ENCODE results near the gene C10orf105. TPM values are rescaled to one million over a fixed set of nuclear protein-coding genes. Genes with fewer than 3 reads are reported as not detected.

Gene C10orf105
- polyA plus RNA-seq, 1 of the 3 experiments (the other 2 are of a cell fraction): not detected

- Histone ChIP-seq H3K27me3 (ENCODE audit: insufficient read depth) (peaks cover 19% of the 10 kb centered on the region; the same call in 1 of the 2 replicates), H3K27ac (ENCODE audit: low read depth in 2 of 2, low read length in 1 of 2) (no peak overlapping the region), H3K9ac (no peak overlapping the region), H4K20me1 (ENCODE audit: insufficient read depth) (no peaks in the 10 kb centered on the region), H3K4me1 (ENCODE audit: control insufficient read depth in 1 of 2, insufficient read depth in 2 of 2, low read depth in 1 of 2, low read length in 1 of 2) (peaks cover 0 to 4% of the 10 kb centered on the region in 2 experiments; a peak in 1 of 4 replicates), H3K79me2 (ENCODE audit: insufficient read depth) (no peaks in the 10 kb centered on the region), H3K4me3 (ENCODE audit: low read depth in 2 of 2, low read length in 1 of 2) (no peak overlapping the region), H3F3A (replicated peaks; ENCODE audit: insufficient read depth) (no peaks in the 10 kb centered on the region), H3K36me3 (replicated peaks in 1 of 2; ENCODE audit: control insufficient read depth in 1 of 2, insufficient read depth in 2 of 2, low read length in 1 of 2) (no peaks in the 10 kb centered on the region), H3K9me2 (no peaks in the 10 kb centered on the region), H2AFZ (ENCODE audit: low read depth) (no peak overlapping the region), H3K4me2 (no peak overlapping the region), H3K9me3 (no peaks in the 10 kb centered on the region)
- WGBS (ENCODE audit: low lambda C conversion rate): 50% methylated on average over 9 of the region's 14 CpGs
- CTCF ChIA-PET: interaction anchor here (0.6 to 8.7 kb wide), 65 partner anchors 11 to 1339 kb away, joined by 3 to 195 read pairs (median 4); partner anchors contain the start of genes C10orf105, CDH23, SLC29A3 and VSIR
- POLR2A ChIA-PET: interaction anchor here (1.5 kb wide), 1 partner anchor 376 kb away, joined by 3 read pairs; the partner anchor contains the start of gene SLC29A3
- TF ChIP-seq RFX5 (IDR thresholded peaks at IDR 0.05; ENCODE audit: low read length) (no peak), EZH2phosphoT487 (IDR thresholded peaks at IDR 0.05; ENCODE audit: borderline replicate concordance, low read depth) (no peak), MXI1 (IDR thresholded peaks at IDR 0.05; ENCODE audit: low read depth, low read length) (no peak), PBX3 (IDR thresholded peaks at IDR 0.05) (no peak), MAX (IDR thresholded peaks at IDR 0.05; ENCODE audit: low read depth) (no peak), GABPA (IDR thresholded peaks at IDR 0.05; ENCODE audit: low read depth) (no peak), CHD2 (IDR thresholded peaks at IDR 0.05; ENCODE audit: low read length, partially characterized antibody) (no peak), ELF1 (IDR thresholded peaks at IDR 0.05) (no peak), EP300 (IDR thresholded peaks at IDR 0.05; ENCODE audit: borderline replicate concordance in 1 of 2, low read depth in 1 of 2, low read length in 1 of 2) (no peak), FOXJ3 (CRISPR knock-in tag; IDR thresholded peaks at IDR 0.05) (no peak), YY1 (IDR thresholded peaks at IDR 0.05; ENCODE audit: low read depth) (no peak), RCOR1 (IDR thresholded peaks at IDR 0.05; ENCODE audit: low read length) (no peak), POLR2AphosphoS5 (IDR thresholded peaks at IDR 0.05; ENCODE audit: low read depth, low read length) (no peak)
- TF ChIP-seq, protein P1, sequence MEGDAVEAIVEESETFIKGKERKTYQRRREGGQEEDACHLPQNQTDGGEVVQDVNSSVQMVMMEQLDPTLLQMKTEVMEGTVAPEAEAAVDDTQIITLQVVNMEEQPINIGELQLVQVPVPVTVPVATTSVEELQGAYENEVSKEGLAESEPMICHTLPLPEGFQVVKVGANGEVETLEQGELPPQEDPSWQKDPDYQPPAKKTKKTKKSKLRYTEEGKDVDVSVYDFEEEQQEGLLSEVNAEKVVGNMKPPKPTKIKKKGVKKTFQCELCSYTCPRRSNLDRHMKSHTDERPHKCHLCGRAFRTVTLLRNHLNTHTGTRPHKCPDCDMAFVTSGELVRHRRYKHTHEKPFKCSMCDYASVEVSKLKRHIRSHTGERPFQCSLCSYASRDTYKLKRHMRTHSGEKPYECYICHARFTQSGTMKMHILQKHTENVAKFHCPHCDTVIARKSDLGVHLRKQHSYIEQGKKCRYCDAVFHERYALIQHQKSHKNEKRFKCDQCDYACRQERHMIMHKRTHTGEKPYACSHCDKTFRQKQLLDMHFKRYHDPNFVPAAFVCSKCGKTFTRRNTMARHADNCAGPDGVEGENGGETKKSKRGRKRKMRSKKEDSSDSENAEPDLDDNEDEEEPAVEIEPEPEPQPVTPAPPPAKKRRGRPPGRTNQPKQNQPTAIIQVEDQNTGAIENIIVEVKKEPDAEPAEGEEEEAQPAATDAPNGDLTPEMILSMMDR (IDR thresholded peaks at IDR 0.05): no peak
- TF ChIP-seq, protein P2, sequence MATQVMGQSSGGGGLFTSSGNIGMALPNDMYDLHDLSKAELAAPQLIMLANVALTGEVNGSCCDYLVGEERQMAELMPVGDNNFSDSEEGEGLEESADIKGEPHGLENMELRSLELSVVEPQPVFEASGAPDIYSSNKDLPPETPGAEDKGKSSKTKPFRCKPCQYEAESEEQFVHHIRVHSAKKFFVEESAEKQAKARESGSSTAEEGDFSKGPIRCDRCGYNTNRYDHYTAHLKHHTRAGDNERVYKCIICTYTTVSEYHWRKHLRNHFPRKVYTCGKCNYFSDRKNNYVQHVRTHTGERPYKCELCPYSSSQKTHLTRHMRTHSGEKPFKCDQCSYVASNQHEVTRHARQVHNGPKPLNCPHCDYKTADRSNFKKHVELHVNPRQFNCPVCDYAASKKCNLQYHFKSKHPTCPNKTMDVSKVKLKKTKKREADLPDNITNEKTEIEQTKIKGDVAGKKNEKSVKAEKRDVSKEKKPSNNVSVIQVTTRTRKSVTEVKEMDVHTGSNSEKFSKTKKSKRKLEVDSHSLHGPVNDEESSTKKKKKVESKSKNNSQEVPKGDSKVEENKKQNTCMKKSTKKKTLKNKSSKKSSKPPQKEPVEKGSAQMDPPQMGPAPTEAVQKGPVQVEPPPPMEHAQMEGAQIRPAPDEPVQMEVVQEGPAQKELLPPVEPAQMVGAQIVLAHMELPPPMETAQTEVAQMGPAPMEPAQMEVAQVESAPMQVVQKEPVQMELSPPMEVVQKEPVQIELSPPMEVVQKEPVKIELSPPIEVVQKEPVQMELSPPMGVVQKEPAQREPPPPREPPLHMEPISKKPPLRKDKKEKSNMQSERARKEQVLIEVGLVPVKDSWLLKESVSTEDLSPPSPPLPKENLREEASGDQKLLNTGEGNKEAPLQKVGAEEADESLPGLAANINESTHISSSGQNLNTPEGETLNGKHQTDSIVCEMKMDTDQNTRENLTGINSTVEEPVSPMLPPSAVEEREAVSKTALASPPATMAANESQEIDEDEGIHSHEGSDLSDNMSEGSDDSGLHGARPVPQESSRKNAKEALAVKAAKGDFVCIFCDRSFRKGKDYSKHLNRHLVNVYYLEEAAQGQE (IDR thresholded peaks at IDR 0.05; ENCODE audit: low read depth, low read length): no peak
- TF ChIP-seq, protein P3, sequence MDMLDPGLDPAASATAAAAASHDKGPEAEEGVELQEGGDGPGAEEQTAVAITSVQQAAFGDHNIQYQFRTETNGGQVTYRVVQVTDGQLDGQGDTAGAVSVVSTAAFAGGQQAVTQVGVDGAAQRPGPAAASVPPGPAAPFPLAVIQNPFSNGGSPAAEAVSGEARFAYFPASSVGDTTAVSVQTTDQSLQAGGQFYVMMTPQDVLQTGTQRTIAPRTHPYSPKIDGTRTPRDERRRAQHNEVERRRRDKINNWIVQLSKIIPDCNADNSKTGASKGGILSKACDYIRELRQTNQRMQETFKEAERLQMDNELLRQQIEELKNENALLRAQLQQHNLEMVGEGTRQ (IDR thresholded peaks at IDR 0.05; ENCODE audit: borderline replicate concordance, low read depth, low read length): no peak
- no peak for DNase-seq
Measured at GRCh38 chr10:71695502-71696476, 23.8 kb downstream of the C10orf105 start.
